ENCODE data around the gene ACTL8.

DNA sequence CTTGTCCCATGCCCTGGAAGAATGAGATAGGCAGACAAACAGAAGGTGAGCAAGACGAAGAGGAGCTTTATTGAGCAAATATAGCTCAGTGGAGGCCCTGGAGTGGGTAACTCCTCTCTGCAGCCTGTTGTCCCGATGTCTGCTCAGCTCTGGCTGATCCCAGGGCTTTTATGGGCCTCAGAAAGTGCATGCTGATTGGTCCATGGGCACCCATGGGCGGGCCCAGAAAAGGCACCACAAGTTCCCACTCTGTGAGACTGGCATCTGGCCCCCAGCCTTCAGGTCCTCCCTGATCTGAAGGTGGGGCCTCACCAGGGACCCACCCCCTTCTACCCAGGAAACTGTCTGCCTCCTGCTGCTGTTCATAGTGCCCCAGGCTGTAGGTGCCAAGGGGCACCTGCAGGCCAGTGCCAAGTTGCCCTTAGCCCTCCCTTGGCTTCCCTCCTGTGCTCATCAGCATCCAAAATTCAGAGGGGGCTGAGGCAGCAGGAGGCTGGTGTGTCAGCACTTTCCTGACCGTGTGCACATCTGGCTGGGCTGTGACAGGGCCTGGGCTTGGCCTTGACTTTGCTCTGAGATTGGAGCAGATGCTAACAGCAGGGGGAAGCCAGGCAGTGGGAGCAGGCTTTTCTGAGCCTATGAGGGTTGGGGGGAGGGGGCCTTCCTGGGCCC is 35.4 kb downstream of the ACTL8 start:
- TF ChIP-seq, protein P1, sequence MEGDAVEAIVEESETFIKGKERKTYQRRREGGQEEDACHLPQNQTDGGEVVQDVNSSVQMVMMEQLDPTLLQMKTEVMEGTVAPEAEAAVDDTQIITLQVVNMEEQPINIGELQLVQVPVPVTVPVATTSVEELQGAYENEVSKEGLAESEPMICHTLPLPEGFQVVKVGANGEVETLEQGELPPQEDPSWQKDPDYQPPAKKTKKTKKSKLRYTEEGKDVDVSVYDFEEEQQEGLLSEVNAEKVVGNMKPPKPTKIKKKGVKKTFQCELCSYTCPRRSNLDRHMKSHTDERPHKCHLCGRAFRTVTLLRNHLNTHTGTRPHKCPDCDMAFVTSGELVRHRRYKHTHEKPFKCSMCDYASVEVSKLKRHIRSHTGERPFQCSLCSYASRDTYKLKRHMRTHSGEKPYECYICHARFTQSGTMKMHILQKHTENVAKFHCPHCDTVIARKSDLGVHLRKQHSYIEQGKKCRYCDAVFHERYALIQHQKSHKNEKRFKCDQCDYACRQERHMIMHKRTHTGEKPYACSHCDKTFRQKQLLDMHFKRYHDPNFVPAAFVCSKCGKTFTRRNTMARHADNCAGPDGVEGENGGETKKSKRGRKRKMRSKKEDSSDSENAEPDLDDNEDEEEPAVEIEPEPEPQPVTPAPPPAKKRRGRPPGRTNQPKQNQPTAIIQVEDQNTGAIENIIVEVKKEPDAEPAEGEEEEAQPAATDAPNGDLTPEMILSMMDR (IDR thresholded peaks at IDR 0.05 in 8 of 11, conservative IDR thresholded peaks at IDR 0.05 in 3 of 11), result no peak
- no peak for TF ChIP-seq POLR2A (IDR thresholded peaks at IDR 0.05)
